HG03565 (cell line): ENCODE data around the gene GSTT4.
"Not testable (repeated sequence)": the region's sequence is repeated elsewhere in the genome, so short reads cannot be mapped to it uniquely, and the experiment has no call there.

Experiments used
- ATAC-seq: cut with Tn5 transposase; IDR thresholded peaks from one replicate; pipeline ENCODE4 v1.9.1; 2021; ENCODE audit warnings: mild to moderate bottlenecking, moderate library complexity; ENCODE audit not compliant: unreplicated experiment

Gene GSTT4

GRCh38 chr22:23954193-23954990 is 50.9 kb downstream of the GSTT4 start:
- ATAC-seq: not testable (repeated sequence)

GRCh38 chr22:23953485-23953884 is 51.8 kb downstream of the GSTT4 start:
- ATAC-seq: not testable (repeated sequence)

- ATAC-seq: not testable (repeated sequence)
These were observed 52.4 kb downstream of the GSTT4 start for GRCh38 chr22:23952794-23953405.

GRCh38 chr22:23951383-23951782 is 53.9 kb downstream of the GSTT4 start:
- ATAC-seq: not testable (repeated sequence)

- not testable (repeated sequence) for ATAC-seq
These were observed 55.5 kb downstream of the GSTT4 start for GRCh38 chr22:23949764-23950163.
